SK-N-SH (cell line): Measurements from ENCODE around the gene ATP8A2.

Experiments
- CHD2 ChIP-seq: fragments of 150-350 bp; IDR thresholded peaks from 2 replicates; pipeline ENCODE4 v1.6.1; 2018; ENCODE audit warnings: low read length; ENCODE audit not compliant: partially characterized antibody
- CTCF ChIP-seq: fragments of 200-600 bp; sonication (generic); IDR thresholded peaks from 2 replicates; pipeline ENCODE4 v1.6.1; 2017; ENCODE audit warnings: antibody characterized with exemption, mild to moderate bottlenecking, moderate library complexity
- EP300 ChIP-seq, 2 experiments: IDR thresholded peaks; 2 replicates each; pipeline versions ENCODE4 v1.4.0 to v1.6.1; 2012; ENCODE audit warnings: borderline replicate concordance in 1 of 2, low read depth in 1 of 2, low read length in 1 of 2
- JUND ChIP-seq: IDR thresholded peaks from 2 replicates; pipeline ENCODE4 v1.4.0; 2012
- MAX ChIP-seq: IDR thresholded peaks from 2 replicates; pipeline ENCODE4 v1.4.0; 2012; ENCODE audit warnings: low read depth
- NRF1 ChIP-seq: IDR thresholded peaks from 2 replicates; pipeline ENCODE4 v1.6.1; 2012; ENCODE audit warnings: low read depth, mild to moderate bottlenecking, low read length
- POLR2AphosphoS5 ChIP-seq: IDR thresholded peaks from 2 replicates; pipeline ENCODE4 v1.6.1; 2012; ENCODE audit warnings: low read depth, low read length
- RAD21 ChIP-seq: IDR thresholded peaks from 2 replicates; pipeline ENCODE4 v1.6.1; 2012; ENCODE audit warnings: mild to moderate bottlenecking, low read length
- RCOR1 ChIP-seq: fragments of 150-350 bp; IDR thresholded peaks from 2 replicates; pipeline ENCODE4 v1.6.1; 2017; ENCODE audit warnings: antibody characterized with exemption, low read length
- REST ChIP-seq: IDR thresholded peaks from 2 replicates; pipeline ENCODE4 v1.6.1; 2012; ENCODE audit warnings: mild to moderate bottlenecking, low read depth, low read length, moderate library complexity
- TAF1 ChIP-seq: IDR thresholded peaks from 2 replicates; pipeline ENCODE4 v1.6.1; 2012; ENCODE audit warnings: low read depth, mild to moderate bottlenecking, low read length, moderate library complexity, borderline replicate concordance
- YY1 ChIP-seq: IDR thresholded peaks from 2 replicates; pipeline ENCODE4 v1.4.0; 2012; ENCODE audit warnings: low read depth, mild to moderate bottlenecking
- TF ChIP-seq, protein P1 (sequence below): IDR thresholded peaks from 2 replicates; pipeline ENCODE4; 2012

GRCh38 chr13:25677956-25678355 lies 306.2 kb downstream of the ATP8A2 start:
- no peak for TF ChIP-seq NRF1
- no peak for TF ChIP-seq CTCF
- TF ChIP-seq RAD21, result no peak
- TF ChIP-seq JUND, result no peak
- no peak for TF ChIP-seq MAX
- no peak for TF ChIP-seq TAF1
- no peak for TF ChIP-seq EP300 (IDR thresholded peaks at IDR 0.05; ENCODE audit: borderline replicate concordance in 1 of 2, low read depth in 1 of 2, low read length in 1 of 2)
- no peak for TF ChIP-seq YY1
- TF ChIP-seq POLR2AphosphoS5, result no peak
- no peak for TF ChIP-seq REST
- TF ChIP-seq RCOR1, result no peak
- no peak for TF ChIP-seq CHD2
- TF ChIP-seq, protein P1, sequence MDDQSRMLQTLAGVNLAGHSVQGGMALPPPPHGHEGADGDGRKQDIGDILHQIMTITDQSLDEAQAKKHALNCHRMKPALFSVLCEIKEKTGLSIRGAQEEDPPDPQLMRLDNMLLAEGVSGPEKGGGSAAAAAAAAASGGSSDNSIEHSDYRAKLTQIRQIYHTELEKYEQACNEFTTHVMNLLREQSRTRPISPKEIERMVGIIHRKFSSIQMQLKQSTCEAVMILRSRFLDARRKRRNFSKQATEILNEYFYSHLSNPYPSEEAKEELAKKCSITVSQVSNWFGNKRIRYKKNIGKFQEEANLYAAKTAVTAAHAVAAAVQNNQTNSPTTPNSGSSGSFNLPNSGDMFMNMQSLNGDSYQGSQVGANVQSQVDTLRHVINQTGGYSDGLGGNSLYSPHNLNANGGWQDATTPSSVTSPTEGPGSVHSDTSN, result no peak
